ENCODE data around the gene SLBP.
A peak's percentile ranks its signal among the peaks of the same experiment; 100 is the strongest.

Gene SLBP

GRCh38 chr4:1726146-1726934 is 14.2 kb upstream of the SLBP start:
- DNase-seq: peak; percentile 88

- DNase-seq: no peak
These were observed 13.4 kb upstream of the SLBP start for GRCh38 chr4:1725521-1725920.

- no peak for DNase-seq
These were observed 11.1 kb upstream of the SLBP start for GRCh38 chr4:1723131-1723801.

- DNase-seq: no peak
These were observed 10.5 kb upstream of the SLBP start for GRCh38 chr4:1722551-1723118.

GRCh38 chr4:1721666-1722550 is 9.8 kb upstream of the SLBP start:
- DNase-seq: no peak

- peak; percentile 98 for DNase-seq
These were observed 9.0 kb upstream of the SLBP start, which contains the start of the genes TACC3 and TMEM129 for GRCh38 chr4:1721003-1721665. TSS of gene TACC3 (plus strand) at chr4:1721521. CDS start at chr4:1723422, 1,901 bp downstream. TSS of gene TMEM129 (minus strand) at chr4:1721323. CDS start at chr4:1720837, 486 bp downstream.

- no peak for DNase-seq
These were observed 8.3 kb upstream of the SLBP start for GRCh38 chr4:1720163-1720983.

GRCh38 chr4:1718095-1718850 is 6.2 kb upstream of the SLBP start:
- DNase-seq: no peak

- DNase-seq: no peak
These were observed 5.3 kb upstream of the SLBP start for GRCh38 chr4:1717129-1718094.

- no peak for DNase-seq
These were observed 4.2 kb upstream of the SLBP start for GRCh38 chr4:1716065-1716945.

- DNase-seq: no peak
These were observed 3.1 kb upstream of the SLBP start for GRCh38 chr4:1715002-1715758.

- no peak for DNase-seq
These were observed 2.3 kb upstream of the SLBP start for GRCh38 chr4:1714303-1715001.

GRCh38 chr4:1713003-1713851 is 1.1 kb upstream of the SLBP start:
- DNase-seq: no peak

- peak; percentile 72 for DNase-seq
These were observed 426 bp downstream of the SLBP start for GRCh38 chr4:1711571-1712215.

- no peak for DNase-seq
These were observed 1.0 kb downstream of the SLBP start for GRCh38 chr4:1711055-1711570.
